Hepatocyte (in vitro differentiated cells): Measurements from ENCODE around the gene PTPN2. TPM values are rescaled to one million over a fixed set of nuclear protein-coding genes. Genes with fewer than 3 reads are reported as not detected.

Experiments
- DNase-seq: peaks from one replicate; pipeline ENCODE4 v3.0.0-alpha.2; 2016; ENCODE audit warnings: low spot score
- H2AFZ ChIP-seq: fragments of 200-600 bp; sonication (generic); 2 replicates; pipeline ENCODE4 v1.6.0; 2016; ENCODE audit warnings: antibody characterized with exemption, mild to moderate bottlenecking
- H3K27ac ChIP-seq: fragments of 200-600 bp; sonication (generic); 2 replicates; pipeline ENCODE4 v1.5.1; 2016; ENCODE audit warnings: mild to moderate bottlenecking
- H3K27me3 ChIP-seq: fragments of 200-600 bp; sonication (generic); 2 replicates; pipeline ENCODE4 v1.6.1; 2016
- H3K36me3 ChIP-seq: fragments of 200-600 bp; sonication (generic); replicated peaks from 2 replicates; pipeline ENCODE4 v1.5.1; 2016; ENCODE audit warnings: low read depth; ENCODE audit not compliant: insufficient read depth
- H3K4me1 ChIP-seq: fragments of 200-600 bp; sonication (generic); 2 replicates; pipeline ENCODE4 v1.5.1; 2016; ENCODE audit warnings: mild to moderate bottlenecking, moderate library complexity; ENCODE audit not compliant: insufficient read depth
- H3K4me2 ChIP-seq: fragments of 200-600 bp; sonication (generic); 2 replicates; pipeline ENCODE4 v1.6.0; 2016
- H3K4me3 ChIP-seq: fragments of 200-600 bp; sonication (generic); 2 replicates; pipeline ENCODE4 v1.5.1; 2016; ENCODE audit warnings: mild to moderate bottlenecking
- H3K79me2 ChIP-seq: fragments of 200-600 bp; sonication (generic); 2 replicates; pipeline ENCODE4 v1.6.0; 2017; ENCODE audit warnings: mild to moderate bottlenecking
- H3K9me2 ChIP-seq: fragments of 200-600 bp; sonication (generic); replicated peaks from 2 replicates; pipeline ENCODE4 v1.6.0; 2017; ENCODE audit warnings: mild to moderate bottlenecking; ENCODE audit not compliant: insufficient read depth
- H3K9me3 ChIP-seq: fragments of 200-600 bp; sonication (generic); 2 replicates; pipeline ENCODE4 v1.5.1; 2016; ENCODE audit warnings: low read depth, mild to moderate bottlenecking
- H4K20me1 ChIP-seq: fragments of 200-600 bp; sonication (generic); 2 replicates; pipeline ENCODE4 v1.6.0; 2016; ENCODE audit warnings: mild to moderate bottlenecking; ENCODE audit not compliant: insufficient read depth, poor library complexity, severe bottlenecking
- EZH2 ChIP-seq: fragments of 200-600 bp; sonication (generic); IDR thresholded peaks from 2 replicates; pipeline ENCODE4 v1.6.1; 2016; ENCODE audit warnings: antibody characterized with exemption, mild to moderate bottlenecking, borderline replicate concordance
- EZH2phosphoT487 ChIP-seq: fragments of 200-600 bp; sonication (generic); IDR thresholded peaks from one replicate; pipeline ENCODE4 v1.6.1; 2018; ENCODE audit warnings: antibody characterized with exemption, mild to moderate bottlenecking, low read depth, moderate library complexity; ENCODE audit not compliant: unreplicated experiment, severe bottlenecking
- WGBS: methylation state at CpG from one replicate; pipeline ENCODE4 v1.1.6; 2016; ENCODE audit warnings: low lambda C conversion rate; ENCODE audit errors: missing lambda C conversion rate; 5-methylcytosine and 5-hydroxymethylcytosine counted together
- polyA plus RNA-seq: library from polyadenylated mRNA; unstranded; fragments of >200 nt; fragmentation: Nextera tagmentation; extraction: Ambion mirVana; gene quantifications from 2 replicates; pipeline ENCODE4 v1.2.1, GENCODE V29; 2016
- total RNA-seq: library from RNA; depleted of rRNA; stranded (reverse); fragments of >200 nt; gene quantifications from 2 replicates; pipeline ENCODE4 v1.2.3, GENCODE V29; 2014
- TF ChIP-seq, protein P1 (sequence below): fragments of 200-600 bp; sonication (generic); IDR thresholded peaks from 2 replicates; pipeline ENCODE4 v1.5.1; 2016; ENCODE audit warnings: antibody characterized with exemption, mild to moderate bottlenecking; ENCODE audit not compliant: poor library complexity

PTPN2 gene
- total and polyA plus RNA-seq, 2 experiments from 2014 or later = 32.0 to 36.7 TPM

DNA sequence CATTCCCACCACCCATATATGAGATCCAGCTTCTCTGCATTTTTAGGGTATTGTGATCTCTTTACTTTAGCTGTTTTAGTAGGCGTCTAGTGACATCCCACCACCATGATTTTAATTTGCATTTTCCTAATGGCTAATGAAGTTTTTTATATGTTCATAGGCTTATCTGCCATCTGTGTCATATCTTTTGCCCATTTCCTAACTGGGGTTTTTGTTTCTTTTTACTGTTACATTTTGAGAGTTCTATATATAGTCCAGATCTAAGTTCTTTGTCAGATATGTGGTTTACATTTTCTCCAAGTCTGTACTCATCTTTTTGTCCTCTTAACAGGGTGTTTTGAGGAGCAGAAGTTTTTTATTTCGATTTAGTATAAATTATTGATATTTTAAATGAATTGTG lies 39.6 kb downstream of the PTPN2 start:
- Histone ChIP-seq H3K4me2 (no peak overlapping the region), H3K9me2 (no peaks in the 10 kb centered on the region), H4K20me1 (no peaks in the 10 kb centered on the region), H3K79me2 (peaks cover 66% of the 10 kb centered on the region), H3K36me3 (no peaks in the 10 kb centered on the region), H3K27ac (no peak overlapping the region), H3K4me1 (peaks cover 6% of the 10 kb centered on the region), H3K9me3 (no peaks in the 10 kb centered on the region), H2AFZ (no peak overlapping the region), H3K4me3 (no peak overlapping the region), H3K27me3 (no peaks in the 10 kb centered on the region)
- no peak for DNase-seq
- WGBS = 90% methylated on average over 2 of the region's 2 CpGs
- TF ChIP-seq EZH2 (no peak), EZH2phosphoT487 (no peak)

DNA sequence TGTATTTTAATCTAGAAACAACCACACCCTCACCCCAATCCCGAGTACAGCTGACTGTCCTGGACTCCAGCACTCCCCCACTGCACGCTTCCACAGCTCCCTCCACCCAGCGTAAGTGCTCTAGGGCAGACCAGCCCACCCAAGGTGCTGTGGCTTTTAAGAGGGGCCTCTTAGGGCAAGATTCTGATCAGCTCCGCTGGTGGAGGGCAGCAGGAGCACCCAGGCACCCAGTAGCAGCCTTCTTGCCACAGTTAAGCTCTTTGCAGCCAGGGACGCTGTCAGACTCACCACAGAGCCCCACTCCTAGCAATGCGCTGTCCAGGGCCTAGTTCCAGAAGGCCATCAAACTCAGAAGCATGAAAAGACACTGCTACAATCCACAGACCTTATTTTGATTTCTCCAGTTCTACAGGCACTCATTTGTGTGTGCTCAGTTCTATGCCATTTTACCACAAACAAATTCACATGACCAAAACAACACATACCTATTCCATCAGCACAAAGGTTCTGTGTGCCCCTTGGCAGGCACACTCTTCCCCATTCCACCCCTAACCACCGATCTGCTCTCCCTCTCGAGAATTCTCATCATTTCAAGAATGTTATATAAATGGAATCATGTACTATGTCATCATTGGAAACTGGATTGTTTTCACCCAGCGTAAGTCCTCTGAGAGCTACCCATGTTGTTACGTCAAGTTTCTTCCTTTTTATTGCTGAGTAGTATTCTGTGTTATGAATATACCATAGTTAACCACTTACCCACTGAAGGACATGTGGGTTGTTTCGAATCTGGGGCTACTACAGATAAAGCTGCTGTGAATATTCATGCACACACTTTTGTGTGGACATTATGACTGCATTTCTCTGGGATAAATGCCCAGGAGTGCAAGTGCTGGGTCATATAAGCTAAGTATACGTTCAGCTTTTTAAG lies 40.4 kb downstream of the PTPN2 start:
- Histone ChIP-seq H3K4me1 (peaks cover 12% of the 10 kb centered on the region), H3K36me3 (no peaks in the 10 kb centered on the region), H3K27me3 (no peaks in the 10 kb centered on the region), H3K27ac (no peak overlapping the region), H3K4me2 (no peak overlapping the region), H3K79me2 (peaks cover 58% of the 10 kb centered on the region), H3K4me3 (no peak overlapping the region), H2AFZ (no peak overlapping the region), H3K9me3 (no peaks in the 10 kb centered on the region), H3K9me2 (no peaks in the 10 kb centered on the region), H4K20me1 (no peaks in the 10 kb centered on the region)
- 85% methylated on average over 12 of the region's 12 CpGs for WGBS
- TF ChIP-seq EZH2phosphoT487 = no peak
- no peak for TF ChIP-seq EZH2
- TF ChIP-seq, protein P1, sequence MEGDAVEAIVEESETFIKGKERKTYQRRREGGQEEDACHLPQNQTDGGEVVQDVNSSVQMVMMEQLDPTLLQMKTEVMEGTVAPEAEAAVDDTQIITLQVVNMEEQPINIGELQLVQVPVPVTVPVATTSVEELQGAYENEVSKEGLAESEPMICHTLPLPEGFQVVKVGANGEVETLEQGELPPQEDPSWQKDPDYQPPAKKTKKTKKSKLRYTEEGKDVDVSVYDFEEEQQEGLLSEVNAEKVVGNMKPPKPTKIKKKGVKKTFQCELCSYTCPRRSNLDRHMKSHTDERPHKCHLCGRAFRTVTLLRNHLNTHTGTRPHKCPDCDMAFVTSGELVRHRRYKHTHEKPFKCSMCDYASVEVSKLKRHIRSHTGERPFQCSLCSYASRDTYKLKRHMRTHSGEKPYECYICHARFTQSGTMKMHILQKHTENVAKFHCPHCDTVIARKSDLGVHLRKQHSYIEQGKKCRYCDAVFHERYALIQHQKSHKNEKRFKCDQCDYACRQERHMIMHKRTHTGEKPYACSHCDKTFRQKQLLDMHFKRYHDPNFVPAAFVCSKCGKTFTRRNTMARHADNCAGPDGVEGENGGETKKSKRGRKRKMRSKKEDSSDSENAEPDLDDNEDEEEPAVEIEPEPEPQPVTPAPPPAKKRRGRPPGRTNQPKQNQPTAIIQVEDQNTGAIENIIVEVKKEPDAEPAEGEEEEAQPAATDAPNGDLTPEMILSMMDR = no peak
- DNase-seq = no peak

DNA sequence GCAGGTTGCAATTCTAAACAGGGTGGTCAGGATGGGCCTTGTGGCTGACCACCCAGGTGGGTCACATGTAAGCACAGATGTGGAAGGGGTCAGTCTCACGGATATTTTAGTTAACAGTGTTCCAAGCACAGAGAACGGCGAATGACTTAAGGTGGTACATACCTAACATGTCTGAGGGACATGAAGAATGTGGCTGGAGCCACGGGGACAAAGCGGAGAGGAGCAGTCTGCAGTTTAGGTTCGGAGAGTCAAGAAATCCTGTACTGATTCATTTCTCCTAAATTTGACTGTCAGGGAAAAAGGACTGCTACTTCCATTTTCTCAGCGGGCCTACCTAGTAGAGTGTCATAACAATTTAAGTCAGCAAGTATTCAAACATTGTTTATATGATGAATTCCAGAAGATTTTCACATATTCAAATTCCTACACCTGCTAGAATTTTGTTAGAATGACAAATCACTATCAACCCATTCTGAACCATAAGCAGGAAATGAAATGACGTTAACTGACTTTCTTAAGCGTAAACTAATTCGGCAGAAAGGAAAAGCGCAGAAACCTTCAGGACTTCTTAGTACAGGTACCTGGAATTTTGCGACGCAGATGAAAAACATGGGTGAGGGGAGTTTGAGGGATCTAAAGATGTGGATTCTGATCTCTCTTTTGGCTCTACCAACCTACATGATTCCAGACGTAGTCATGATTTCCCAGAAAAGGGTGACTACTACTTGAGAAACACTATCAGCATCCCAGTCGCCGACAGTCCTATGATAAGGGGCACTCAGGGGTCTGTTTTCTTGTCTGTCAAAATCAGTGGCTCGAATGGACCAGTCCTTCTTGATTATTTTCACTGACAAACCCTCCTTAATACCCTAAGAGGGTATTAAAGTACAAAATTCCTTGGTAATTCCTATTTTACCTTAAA lies 41.3 kb downstream of the PTPN2 start:
- WGBS = 82% methylated on average over 17 of the region's 17 CpGs
- Histone ChIP-seq H3K27ac (no peak overlapping the region), H3K79me2 (peaks cover 56% of the 10 kb centered on the region)

More for the DNA sequence above, 41.3 kb downstream of the PTPN2 start:
- Histone ChIP-seq H3K36me3 (no peaks in the 10 kb centered on the region), H3K4me1 (peaks cover 19% of the 10 kb centered on the region), H2AFZ (no peak overlapping the region), H3K9me3 (no peaks in the 10 kb centered on the region), H3K9me2 (no peaks in the 10 kb centered on the region), H4K20me1 (no peaks in the 10 kb centered on the region), H3K27me3 (no peaks in the 10 kb centered on the region), H3K4me3 (no peak overlapping the region), H3K4me2 (no peak overlapping the region)
- TF ChIP-seq EZH2phosphoT487 (no peak), EZH2 (no peak)
- TF ChIP-seq, protein P1 = no peak
- DNase-seq = no peak
